Hippocampal formation (tissue), 2 donors: ENCODE results near the gene ZNF436.

Experiments used
- DNase-seq, 2 donors: peaks; one replicate each; lab custom pipeline; 2025; lab: John Stamatoyannopoulos, UW

Gene ZNF436

DNA sequence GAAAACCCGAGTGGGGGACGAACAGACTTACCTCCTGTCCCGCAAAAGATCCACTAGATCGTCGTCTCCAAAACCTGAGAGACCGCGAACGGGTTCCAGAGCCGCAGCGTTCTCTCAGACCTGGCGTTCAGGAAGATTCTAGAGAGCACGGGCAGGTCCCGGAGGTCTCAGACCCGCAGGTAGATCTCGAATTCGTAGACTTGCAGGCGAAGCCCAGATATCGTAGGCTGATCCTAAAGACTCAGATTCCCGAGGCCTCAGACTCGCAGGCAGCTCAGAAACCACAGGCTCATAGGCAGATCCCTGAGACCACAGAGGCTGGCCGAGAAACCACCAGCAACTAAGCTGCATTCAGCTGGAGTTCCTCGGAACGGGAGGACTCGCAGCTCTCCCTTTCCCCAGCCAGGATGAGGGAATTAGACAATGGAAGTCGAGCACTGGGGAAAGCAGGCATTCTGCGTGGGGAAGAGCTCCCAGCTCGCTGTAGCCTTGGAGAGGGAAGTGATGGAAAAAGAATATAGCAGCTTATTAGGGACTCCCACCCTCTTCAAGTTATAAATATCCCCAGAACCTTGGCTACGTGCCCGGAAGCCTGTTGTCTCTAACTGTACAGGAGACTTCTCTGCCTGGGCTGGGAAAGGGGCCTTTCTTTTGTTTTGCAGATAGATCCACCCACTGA, at the start of gene ZNF436:
TSS of gene ZNF436 (minus strand) at position 502 of the 679 bp plus-strand sequence. CDS start 1,831 bp downstream, outside the sequence.
- peak; percentile 47 to 64 for DNase-seq

DNA sequence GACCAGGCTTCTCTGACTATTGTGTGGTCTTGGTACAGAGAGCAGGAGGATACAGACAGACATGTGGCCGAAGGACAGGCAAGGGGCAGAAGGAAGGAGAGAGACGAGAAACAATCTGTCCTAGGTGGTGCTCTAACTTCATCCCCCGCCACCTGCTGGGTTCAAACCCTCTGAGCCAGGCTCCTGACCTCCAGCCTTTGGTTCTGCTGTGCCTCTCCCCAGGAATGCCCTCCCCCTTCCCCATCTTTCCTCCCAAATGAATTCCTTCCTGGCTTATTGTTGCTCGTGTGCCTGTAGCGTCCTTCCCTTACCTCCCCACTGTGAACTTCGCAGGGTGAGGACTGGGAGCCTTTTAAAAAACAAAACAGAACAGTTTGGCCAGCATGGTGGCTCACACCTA, 49.5 kb upstream of the ZNF436 start:
- DNase-seq = no peak

DNA sequence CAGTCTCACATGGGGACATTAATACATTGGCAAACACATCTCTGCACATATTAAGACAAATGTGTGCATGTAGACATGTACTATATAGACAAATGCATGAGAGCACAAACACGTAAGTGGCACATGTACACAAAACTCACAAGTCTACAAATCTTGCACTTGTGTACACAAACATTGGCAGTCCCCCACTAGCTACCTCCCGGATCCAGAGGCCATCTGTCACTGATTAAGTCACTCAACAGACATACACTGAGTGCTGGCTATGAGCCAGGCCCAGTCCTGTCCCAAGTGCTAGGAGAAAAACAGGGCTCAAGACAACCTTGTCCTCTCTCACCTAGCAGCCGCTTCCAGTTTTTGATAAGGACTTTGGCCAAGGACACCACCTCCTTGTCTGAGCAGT, 47.9 kb upstream of the ZNF436 start:
- no peak for DNase-seq

DNA sequence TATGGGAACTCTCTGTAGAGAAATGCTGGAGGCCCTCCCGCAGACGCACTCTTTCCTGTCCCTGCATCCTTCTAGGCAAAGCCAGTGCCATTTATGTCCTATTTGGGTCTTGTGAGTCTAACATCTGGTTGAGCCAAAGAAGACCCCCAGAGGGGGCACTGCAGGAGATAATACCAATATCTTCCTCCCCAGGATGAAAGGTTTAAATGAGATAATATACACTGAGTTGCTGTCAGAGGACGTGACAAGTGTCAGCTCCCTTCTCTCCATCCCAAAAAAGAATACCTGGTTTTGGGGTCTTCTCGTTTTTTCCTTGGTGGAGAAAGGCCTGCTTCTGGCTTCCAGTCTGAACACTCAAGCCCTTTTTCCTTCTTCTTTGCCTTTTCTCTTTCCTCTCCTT, 47.3 kb upstream of the ZNF436 start:
- DNase-seq = no peak

DNA sequence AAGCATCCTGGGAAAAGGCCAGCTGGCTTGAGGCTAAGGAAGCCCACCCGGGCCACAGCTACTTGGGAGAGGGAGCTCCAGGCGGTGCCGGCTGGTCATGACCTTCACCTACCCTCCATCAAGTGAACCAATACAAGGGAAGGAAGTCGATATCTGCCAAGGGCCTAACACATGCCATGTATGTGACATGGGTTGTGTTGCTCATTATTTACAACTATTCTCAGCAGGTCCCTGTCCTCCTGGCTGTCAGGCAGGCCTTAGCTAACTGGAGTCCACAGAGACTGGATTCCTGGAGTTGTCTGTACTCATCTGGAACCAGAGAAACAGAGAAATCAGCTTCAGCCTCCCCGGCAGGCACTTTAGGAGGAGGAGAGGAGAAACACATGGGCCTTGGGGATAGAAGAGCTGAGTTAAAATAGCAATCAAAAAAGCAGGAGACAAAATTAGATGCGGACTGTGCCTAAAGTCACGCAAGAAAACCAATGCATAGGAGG, 39.2 kb upstream of the ZNF436 start:
- DNase-seq = no peak

DNA sequence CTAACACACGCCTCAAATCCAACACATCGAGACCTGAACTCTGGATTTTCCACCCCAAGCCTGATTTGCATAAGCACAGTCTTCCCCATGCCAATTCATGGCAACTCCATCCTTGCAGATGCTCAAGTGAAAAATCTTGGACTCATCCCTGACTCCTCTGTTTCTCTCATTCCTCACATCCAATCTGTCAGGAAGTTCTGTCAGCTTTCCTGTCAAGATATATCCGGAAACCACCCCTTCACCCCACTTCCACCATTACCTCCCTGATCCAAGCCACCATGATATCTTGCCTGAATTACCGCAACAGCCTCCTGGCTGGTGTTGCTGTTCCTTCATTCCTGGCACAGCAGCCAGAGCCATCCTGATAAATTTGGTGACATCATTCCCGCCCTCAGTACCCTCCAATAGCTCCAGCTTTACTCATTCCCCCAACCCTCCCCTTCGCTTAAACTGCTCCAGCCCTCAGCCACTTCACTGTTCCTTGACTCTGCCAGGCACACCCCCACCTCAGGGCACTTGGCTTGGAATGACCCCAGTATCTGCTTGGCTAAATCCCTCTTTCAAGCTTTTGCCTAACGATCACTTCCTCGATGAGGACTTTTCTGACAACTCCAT, 37.5 kb upstream of the ZNF436 start:
- no peak for DNase-seq

DNA sequence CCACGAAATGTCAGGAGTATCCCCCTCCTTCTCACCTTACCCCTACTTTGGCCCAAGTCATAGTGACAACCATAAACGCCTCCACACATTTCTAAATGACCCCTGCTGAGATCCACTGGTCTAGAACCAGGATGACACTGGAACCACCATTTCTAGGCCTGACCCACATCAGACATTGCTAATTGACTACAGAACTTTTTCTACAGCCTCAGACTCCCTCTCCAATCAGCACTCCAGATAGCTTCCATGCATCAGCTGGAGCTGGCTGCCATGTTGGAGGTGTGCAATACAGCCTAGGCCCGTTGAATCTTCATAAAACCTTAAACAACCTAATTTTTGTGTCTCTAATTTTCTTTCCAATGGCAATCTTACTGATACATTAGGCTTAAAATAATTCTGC, 36.3 kb upstream of the ZNF436 start:
- DNase-seq = no peak

DNA sequence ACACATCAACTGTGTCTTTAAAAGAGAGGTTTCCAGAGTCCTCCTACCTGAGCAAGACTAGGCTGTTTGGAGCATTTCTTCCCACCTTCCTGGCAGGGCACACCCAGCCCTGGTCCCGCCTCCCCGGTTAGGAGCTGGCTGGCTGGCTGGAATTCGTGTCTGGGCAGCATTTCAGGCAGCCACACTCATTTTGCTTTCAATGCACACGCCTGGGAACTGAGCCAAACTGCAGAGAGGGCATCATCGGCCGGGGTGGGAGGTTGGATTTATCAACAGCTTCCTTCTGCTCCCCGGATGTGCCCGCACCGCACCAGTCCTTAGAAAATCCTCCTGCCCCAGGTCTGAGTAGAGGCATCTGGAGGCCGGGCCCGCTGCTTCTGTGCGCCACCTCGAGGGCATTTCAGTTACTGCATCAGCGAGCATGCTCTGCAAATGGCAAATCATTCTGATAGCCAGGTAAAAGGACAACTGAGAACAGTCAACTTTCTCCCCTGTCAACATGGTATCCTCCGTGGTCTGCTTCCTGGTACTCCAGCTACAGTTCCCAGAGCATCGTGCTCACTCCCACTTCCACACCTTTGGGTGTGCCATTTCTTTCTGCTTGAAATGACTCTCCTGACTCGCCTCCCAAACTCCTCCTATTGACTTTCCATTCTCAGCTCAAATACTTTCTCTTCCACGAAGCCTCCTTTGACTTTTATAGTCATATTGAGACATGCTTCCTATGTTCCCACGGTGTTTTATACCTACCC, 34.3 kb upstream of the ZNF436 start:
- DNase-seq = peak; percentile 49 to 74

DNA sequence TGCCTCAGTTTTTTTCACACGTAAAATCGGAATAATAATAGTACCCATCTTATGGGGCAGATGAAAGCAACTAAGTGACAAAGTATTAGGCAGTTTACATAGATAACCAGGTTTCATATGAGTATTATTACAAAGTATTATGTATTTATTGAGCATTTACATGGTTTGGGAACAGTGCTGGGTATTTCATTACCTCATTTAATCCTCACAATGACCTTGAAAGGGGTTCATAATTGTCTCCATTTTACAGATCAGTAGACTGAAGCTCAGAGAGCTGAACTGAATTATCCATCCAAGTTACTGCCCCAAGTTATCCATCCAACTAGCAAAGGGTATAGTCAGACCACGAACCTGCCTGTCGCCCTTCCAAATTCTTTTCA, 33.7 kb upstream of the ZNF436 start:
- DNase-seq = no peak

DNA sequence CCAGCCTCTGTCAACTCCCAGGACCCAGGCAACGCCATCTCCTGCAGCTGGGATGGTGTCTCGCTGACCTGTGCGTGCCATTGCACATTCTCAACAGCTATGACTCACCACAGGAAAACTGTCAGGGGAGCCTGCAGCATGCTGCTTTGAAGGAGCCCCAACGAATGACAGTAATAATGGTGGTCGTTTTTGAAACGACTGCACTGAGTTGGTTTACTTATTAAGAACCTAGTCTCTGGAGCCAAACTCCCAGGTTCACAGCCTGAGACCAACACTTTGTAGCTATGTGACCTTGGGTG, 33.4 kb upstream of the ZNF436 start:
- no peak for DNase-seq

DNA sequence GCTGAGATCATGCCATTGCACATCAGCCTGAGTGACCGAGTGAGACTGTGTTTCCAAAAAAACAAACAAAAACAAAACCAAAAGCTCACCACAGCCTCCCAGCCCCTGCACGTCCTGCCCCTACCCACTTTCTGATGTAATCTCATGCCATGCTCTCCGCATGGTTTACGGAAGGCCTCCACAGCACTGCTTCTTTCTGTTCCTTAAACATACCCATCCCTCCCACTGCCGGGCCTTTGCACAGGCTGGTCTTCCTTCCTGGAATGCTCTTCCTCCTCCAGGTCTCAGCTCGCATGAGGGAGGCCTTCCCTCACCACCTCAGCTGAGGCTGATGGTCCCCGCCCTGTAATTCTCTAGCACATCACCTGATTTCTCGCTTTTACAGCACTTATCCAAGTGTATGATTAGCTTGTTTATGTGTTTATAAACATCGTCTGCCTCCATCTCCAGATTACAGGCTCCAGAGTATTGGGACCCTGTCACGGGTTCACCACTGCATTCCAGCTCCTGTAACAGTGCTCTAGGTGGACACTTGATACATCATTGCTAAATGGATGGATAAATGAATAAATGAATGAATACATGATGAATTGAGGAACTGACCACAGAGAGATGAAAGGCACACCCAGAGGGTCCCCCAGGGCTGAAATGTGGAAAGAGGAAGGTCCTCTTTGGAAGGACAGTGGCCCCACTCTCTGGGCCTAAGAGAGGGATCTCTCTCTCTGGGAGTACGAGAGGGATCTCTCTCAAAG, 32.8 kb upstream of the ZNF436 start:
- DNase-seq = no peak

DNA sequence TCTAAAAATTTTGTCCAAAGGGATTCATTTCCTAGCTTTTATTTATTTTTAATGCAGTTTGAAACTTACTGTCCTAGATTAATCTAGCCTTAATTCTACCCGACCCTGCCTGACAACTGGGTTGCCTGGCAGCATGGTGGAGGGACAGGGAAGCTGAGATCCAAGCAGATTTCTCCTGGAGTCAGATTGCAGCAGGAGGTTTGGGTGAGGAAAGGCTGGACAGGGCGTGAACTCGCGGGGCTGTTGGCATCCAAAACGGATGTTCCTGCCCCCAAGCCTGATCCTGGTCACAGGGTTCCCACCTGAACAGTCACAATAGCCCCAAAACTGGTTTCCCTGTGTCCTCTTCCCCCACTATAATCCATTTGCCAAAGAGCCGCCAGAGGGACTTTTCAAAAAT, 31.7 kb upstream of the ZNF436 start:
- DNase-seq = no peak

DNA sequence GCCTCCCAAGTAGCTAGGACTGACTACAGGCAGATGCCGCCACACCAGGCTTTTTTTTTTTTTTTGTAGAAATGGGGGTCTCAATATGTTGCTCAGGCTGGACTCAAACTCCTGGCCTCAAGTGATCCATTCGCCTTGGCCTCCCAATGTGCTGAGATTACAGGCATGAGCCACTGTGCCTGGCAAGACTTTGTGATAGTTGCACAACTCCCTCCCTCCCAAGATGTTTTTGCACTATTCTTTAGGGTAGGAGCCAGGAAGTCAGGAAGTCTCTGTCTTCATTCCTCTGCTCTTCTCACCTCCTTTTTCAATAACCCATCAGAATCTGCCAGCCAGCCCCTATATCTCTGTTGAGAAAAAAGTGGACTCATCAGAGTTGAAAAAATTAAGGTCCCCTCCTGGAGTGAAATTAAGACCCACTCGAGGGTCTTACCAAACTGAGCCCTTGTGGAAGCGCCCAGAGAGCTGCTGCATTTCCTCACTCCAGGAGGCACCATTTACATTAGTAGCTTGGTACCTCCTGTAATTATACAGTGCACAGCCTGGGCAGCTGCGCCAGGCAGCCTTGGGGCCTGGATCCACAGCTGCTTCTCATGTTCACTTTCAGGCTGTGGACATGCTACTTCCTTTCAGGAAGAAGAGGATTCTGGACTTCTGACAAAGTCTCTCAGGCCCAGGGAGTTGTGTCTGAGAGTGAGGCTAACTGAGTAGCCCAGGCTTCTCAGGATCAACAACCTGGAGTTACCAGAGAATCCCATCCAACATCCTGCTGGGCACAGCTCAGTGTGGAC, 30.9 kb upstream of the ZNF436 start:
- DNase-seq = no peak

DNA sequence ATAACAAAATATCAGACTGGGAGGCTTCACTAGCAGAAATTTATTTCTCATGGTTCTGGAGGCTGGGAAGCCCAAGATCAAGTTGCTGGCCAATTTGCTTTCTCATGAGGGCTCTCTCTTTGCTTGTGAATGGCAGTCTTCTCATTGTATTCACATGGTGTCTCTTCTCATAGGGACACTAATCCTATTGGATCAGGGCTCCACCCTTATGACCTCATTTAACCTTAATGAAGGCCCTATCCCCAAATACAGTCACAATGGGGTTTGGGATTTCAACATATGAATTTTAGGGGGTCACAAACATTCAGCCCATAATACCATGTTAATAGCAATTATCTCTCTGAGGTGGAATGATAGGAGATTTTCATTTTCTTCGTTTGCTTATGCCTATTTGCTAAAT, 29.6 kb upstream of the ZNF436 start:
- DNase-seq = no peak

DNA sequence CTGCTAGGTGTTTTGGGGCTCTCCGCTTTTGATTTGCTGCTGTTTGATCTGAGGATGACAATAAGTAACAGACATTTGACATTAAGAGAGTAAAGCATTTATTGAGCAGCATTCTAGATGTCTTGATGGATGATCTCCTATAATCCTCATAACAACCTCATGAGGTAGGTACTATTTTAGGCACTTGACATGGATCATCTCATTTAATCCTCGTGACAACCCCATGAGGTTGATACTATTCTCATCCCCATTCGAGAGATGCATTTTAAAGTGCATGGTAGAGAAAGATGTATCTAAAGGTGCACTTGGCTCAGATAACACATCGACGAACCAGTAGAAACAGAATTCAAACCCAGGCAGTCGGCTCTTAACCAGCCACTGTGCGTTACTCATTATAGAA, 28.3 kb upstream of the ZNF436 start:
- DNase-seq = no peak

DNA sequence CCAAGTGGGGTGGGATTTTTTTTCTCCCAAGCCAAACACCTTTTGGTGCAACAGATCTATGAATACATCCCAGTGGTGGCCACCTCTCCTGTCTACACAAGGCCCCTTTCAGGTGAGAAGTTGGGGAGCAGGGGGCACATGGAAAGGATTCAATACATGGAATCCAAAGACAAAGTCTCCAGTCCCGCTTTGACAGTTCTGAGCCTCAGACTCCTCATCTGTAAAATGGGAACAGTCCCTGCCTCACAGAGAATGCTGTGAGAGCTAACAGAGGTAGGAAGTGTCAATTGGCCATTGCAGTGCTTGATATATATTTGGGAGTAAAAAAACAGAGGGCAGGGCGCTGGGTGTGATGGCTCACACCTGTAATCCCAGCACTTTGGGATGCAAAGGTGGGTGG, 26.7 kb upstream of the ZNF436 start:
- no peak for DNase-seq

DNA sequence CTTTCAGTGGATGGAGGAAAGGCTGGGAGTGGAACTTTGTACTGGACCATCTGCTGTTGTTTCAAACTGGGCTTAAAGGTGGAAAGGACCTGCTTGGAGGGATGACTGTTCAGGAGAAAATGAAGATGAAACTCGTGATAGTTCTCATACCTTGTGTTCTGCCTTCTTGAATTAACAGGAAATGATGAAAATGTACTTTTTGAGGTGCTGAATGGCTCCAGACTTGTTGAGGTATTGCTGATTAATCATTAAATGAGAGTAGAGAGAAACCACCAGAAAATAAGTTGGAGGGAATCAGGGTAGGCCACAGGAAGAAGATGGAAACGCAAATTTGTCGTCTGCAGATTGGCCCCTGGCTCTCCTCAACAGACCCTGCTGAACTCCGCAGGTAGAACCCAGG, 26.2 kb upstream of the ZNF436 start:
- no peak for DNase-seq

DNA sequence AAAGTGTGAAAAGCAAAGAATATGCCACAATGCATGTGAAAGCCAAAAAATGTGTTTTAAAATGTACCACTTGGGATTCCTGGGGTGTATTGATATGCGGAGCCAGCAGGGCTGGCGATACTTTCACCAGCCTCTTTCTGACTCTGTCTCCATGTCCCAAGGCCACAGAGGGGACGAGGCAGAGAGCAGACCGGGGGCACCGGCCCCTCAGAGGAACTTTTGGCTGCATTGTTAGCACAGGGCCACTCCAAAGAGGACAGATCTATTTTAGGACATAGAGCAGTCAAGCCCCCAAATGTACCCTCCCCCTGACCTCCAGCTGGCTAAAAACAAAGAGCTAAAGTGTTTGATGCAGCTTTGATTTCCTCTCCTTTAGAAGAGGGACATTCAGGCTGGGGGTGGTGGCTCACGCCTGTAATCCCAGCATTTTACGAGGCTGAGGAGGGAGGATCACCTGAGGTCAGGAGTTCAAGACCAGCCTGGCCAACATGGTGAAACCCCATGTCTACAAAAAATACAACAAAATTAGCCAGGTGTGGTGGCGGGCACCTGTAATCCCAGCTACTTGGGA, 25.6 kb upstream of the ZNF436 start:
- DNase-seq = no peak

DNA sequence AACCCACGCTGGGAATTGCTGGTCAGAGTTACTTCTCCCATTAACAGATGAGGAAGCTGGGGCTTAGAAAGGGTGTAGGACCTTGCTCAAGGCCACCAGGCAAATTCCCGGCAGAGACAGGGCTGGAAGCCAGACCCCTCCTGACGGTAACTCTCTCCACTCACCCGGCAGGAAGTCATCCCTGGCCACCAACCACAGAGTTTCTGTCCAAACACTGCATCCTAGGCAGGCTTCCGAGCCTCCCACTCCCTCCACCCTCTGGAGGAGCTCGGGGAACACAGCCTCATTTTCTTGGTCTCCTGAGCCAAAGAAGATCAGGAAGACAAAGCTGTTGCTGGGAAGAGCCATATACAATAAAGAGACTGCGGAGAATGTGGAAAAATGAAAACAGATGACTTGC, 25.0 kb upstream of the ZNF436 start:
- peak in 1 of 2 donors; percentile 29 for DNase-seq

DNA sequence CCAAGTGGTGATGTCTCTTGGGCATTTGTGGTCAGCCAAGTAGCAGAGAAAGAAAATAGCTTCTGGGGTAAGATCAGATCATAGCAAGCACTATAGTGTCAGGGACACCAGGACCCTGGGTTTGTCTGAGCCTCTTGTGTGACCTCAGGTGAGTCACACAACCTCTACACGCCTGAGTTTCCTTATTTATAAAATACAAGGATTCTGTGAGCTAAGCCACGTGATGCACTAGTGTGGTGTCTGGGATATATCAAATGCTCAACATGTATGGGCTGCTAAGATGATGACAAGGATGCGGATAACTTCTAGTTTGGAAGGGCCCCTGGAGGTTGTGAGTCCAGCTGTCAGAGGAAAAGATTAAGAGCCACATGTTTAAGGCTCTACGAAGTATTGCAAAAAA, 24.5 kb upstream of the ZNF436 start:
- DNase-seq = no peak

DNA sequence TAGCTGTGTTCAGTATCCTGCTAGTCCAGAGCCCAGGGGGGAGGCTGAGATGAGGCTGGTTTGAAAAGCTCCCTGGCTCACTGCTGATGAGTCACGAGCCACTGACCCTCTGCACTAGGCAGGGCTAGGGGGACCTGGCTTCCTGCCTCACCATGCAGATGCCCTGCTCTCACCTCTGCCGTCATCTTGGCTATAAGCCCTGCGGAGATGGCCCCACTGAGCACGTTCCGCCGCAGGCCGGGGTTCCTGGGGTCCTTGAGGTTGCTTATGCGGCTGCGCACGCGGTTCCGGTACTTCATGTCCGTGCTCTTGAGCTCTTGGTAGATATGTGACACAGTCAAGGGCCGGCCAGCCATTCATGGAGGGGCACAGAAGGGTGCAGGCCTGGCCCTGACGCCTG, 24.1 kb upstream of the ZNF436 start:
- DNase-seq = no peak
